ENCODE measurements around the gene TUBG2. TPM values are rescaled to one million over a fixed set of nuclear protein-coding genes. Genes with fewer than 3 reads are reported as not detected.

Gene TUBG2
- total RNA-seq, result 14.9 and 17.7 TPM in 2 replicates

GRCh38 chr17:42659079-42659931, at the start of gene TUBG2:
Gene TUBG2 (plus strand): TSS chr17:42659284. CDS start chr17:42659504, 220 bp downstream.

DNA sequence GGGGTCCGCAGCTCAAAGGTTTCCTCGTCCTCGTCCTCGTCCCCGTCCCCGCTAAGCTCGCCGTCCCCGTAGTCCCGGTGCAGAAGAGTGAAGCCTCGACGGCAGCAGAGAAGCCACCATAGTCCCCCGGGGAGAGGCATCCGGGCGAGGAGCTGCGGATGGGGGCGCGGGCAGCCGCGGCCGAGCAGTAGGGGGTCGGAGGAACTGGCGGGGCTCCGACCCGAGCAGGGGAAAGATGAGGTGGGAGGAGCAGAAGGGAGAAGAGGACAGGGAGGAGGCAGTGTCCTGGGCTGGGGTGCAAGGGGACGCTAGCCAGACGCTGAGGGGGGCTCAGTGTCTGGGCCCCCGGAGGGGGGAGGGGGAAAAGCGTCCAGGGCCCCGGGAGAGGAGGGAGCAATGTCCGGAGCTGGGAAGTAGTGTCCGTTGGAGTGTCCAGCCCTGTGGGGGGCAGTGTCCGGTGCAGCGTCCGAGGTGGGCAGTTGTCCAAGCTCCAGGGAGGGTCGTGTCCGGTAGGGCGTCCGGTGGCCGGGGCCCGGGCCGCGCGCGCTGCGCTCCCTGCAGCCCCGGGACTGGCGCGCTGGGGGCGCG, 17.4 kb downstream of the TUBG2 start, which contains the start of gene PLEKHH3:
Gene PLEKHH3, minus strand, starts transcription at position 571 of the 588 bp plus-strand sequence. Its CDS starts 431 bp downstream, at position 140.

GRCh38 chr17:42681976-42682721, 23.1 kb downstream of the TUBG2 start, which contains the start of gene CNTNAP1:
Gene CNTNAP1 (plus strand): TSS chr17:42682531. CDS start chr17:42682830, 299 bp downstream.

Small RNA genes within 50 kb of the gene (small RNA-seq; reads per million reads assigned to genes)
- gene MIR6780A, result not detected

Other genes starting within 250 kb of the TUBG2 start
- gene CAVIN1, start 236.0 kb upstream of the TUBG2 start, total RNA-seq, result 1,335 and 1,666 TPM in 2 replicates
- gene ATP6V0A1, start 200.4 kb upstream of the TUBG2 start, total RNA-seq, result 56.6 and 59.7 TPM in 2 replicates
- gene NAGLU, start 123.0 kb upstream of the TUBG2 start, total RNA-seq, result 69.8 and 72.1 TPM in 2 replicates
- 0.12 and 0.81 TPM in 2 replicates for gene HSD17B1, start 106.4 kb upstream of the TUBG2 start, total RNA-seq
- 19.1 and 23.2 TPM in 2 replicates for gene COASY, start 97.1 kb upstream of the TUBG2 start, total RNA-seq
- 45.7 and 54.4 TPM in 2 replicates for gene MLX, start 92.2 kb upstream of the TUBG2 start, total RNA-seq
- 0.97 and 1.3 TPM in 2 replicates for gene PSMC3IP, start 81.6 kb upstream of the TUBG2 start, total RNA-seq
- gene RETREG3, start 49.9 kb upstream of the TUBG2 start, total RNA-seq, result 116 and 136 TPM in 2 replicates
- 29.9 and 35.2 TPM in 2 replicates for gene TUBG1, start 49.6 kb upstream of the TUBG2 start, total RNA-seq
- gene PLEKHH3, start 17.7 kb downstream of the TUBG2 start, total RNA-seq, result 22.0 and 24.5 TPM in 2 replicates
- 2.2 and 2.4 TPM in 2 replicates for gene CCR10, start 22.6 kb downstream of the TUBG2 start, total RNA-seq
- 38.0 and 51.6 TPM in 2 replicates for gene CNTNAP1, start 23.2 kb downstream of the TUBG2 start, total RNA-seq
- 32.9 and 37.8 TPM in 2 replicates for gene EZH1, start 85.8 kb downstream of the TUBG2 start, total RNA-seq
- gene RAMP2, start 101.9 kb downstream of the TUBG2 start, total RNA-seq, result not detected in 2 replicates
- gene VPS25, start 114.2 kb downstream of the TUBG2 start, total RNA-seq, result 40.2 and 46.8 TPM in 2 replicates
- under 0.01 TPM in 1 of 2 replicates, not detected in the other for gene WNK4, start 121.3 kb downstream of the TUBG2 start, total RNA-seq
- gene COA3, start 139.4 kb downstream of the TUBG2 start, total RNA-seq, result 38.1 and 48.7 TPM in 2 replicates
- gene CNTD1, start 139.6 kb downstream of the TUBG2 start, total RNA-seq, result not detected in 2 replicates
- 74.4 and 81.3 TPM in 2 replicates for gene BECN1, start 165.0 kb downstream of the TUBG2 start, total RNA-seq
- 79.7 and 83.1 TPM in 2 replicates for gene PSME3, start 174.1 kb downstream of the TUBG2 start, total RNA-seq
- 0.73 and 1.3 TPM in 2 replicates for gene AOC2, start 185.3 kb downstream of the TUBG2 start, total RNA-seq
- gene AOC3, start 191.9 kb downstream of the TUBG2 start, total RNA-seq, result under 0.01 TPM in 1 of 2 replicates, not detected in the other
- not detected in 2 replicates for gene G6PC1, start 241.5 kb downstream of the TUBG2 start, total RNA-seq